Measurements from ENCODE around the gene ZNF174. TPM values are rescaled to one million over a fixed set of nuclear protein-coding genes. Genes with fewer than 3 reads are reported as not detected.

ZNF174 gene
- total RNA-seq, 1 experiment from 2014 or later = 10.8 TPM

GRCh38 chr16:3408561-3409197 lies 7.7 kb downstream of the ZNF174 start:
- H4K5ac ChIP-seq (ENCODE audit: insufficient read length, low read depth, low read length) = no peak overlapping the region
- Mint-ChIP-seq H3K9me3 (peaks cover 86 to 92% of the 10 kb centered on the region in 2 experiments), H3K27me3 (ENCODE audit: low read depth) (peaks cover 7% of the 10 kb centered on the region), H3K36me3 (ENCODE audit: insufficient read depth in 1 of 3, low read depth in 3 of 3) (peaks cover 79 to 83% (median 79%) of the 10 kb centered on the region in 3 experiments), H3K27ac (no peak overlapping the region), H3K4me3 (no peak overlapping the region), H3K4me1 (no peaks in the 10 kb centered on the region)
- no peak overlapping the region for H3T11ph ChIP-seq (ENCODE audit: low read length)
- no peak overlapping the region for H2BK5ac ChIP-seq (ENCODE audit: insufficient read length, low read length)
- no peak overlapping the region for H3K23ac ChIP-seq (ENCODE audit: insufficient read length, low read depth, low read length)
- H3K4ac ChIP-seq (ENCODE audit: low read depth, low read length) = no peak overlapping the region
- H2BK20ac ChIP-seq (ENCODE audit: low read depth, low read length, poor library complexity, severe bottlenecking) = no peak overlapping the region
- H2AFZ ChIP-seq (ENCODE audit: low read length) = no peak overlapping the region
- H3K56ac ChIP-seq (ENCODE audit: insufficient read length, low read depth, low read length) = no peak overlapping the region
- no peak overlapping the region for H3K14ac ChIP-seq (ENCODE audit: insufficient read depth, low read length)
- no peak overlapping the region for H3K18ac ChIP-seq (ENCODE audit: insufficient read length, low read depth, low read length)
- no peaks in the 10 kb centered on the region for H3K4me1 ChIP-seq (ENCODE audit: insufficient read depth, low read length)
- no peak overlapping the region for H2BK120ac ChIP-seq (ENCODE audit: low read depth, low read length, poor library complexity, severe bottlenecking)
- no peak overlapping the region for H3K27ac ChIP-seq (ENCODE audit: insufficient read length, low read depth, low read length)
- no peak overlapping the region for H4K8ac ChIP-seq (replicated peaks; ENCODE audit: insufficient read length, low read depth, low read length)
- no peak overlapping the region for H4K91ac ChIP-seq (ENCODE audit: insufficient read length, low read depth, low read length)
- no peak overlapping the region for H3K9ac ChIP-seq (ENCODE audit: extremely low read depth, insufficient read length, low read length)
- no peak overlapping the region for H2BK12ac ChIP-seq (ENCODE audit: insufficient read length, low read depth, low read length)
- no peak overlapping the region for H2BK15ac ChIP-seq (ENCODE audit: low read depth, low read length)
- no peaks in the 10 kb centered on the region for H3K79me1 ChIP-seq (ENCODE audit: insufficient read depth, low read depth, low read length, poor library complexity, severe bottlenecking)
- H2AK5ac ChIP-seq (ENCODE audit: insufficient read length, low read length) = no peak overlapping the region
- H3K27me3 ChIP-seq (ENCODE audit: insufficient read depth, low read length) = no peaks in the 10 kb centered on the region
- no peaks in the 10 kb centered on the region for H3K79me2 ChIP-seq (ENCODE audit: insufficient read depth, low read length)
- peaks cover 73% of the 10 kb centered on the region for H3K9me3 ChIP-seq (ENCODE audit: control insufficient read depth, low read depth, low read length)
- H4K20me1 ChIP-seq (ENCODE audit: control insufficient read depth, insufficient read depth, insufficient read length) = no peaks in the 10 kb centered on the region
- no peaks in the 10 kb centered on the region for H3K23me2 ChIP-seq (ENCODE audit: insufficient read length, low read depth, low read length, poor library complexity, severe bottlenecking)
- DNase-seq = no peak
- WGBS (ENCODE audit: extremely low coverage, insufficient read length, low lambda C conversion rate) = no CpG with 5 or more reads among the region's 12 CpGs
- TF ChIP-seq CTCF (conservative IDR thresholded peaks at IDR 0.05) = no peak
- no peak overlapping the region for H3K4me2 ChIP-seq (ENCODE audit: insufficient read depth, insufficient read length, low read length)
